ENCODE results near the gene FHAD1. TPM values are rescaled to one million over a fixed set of nuclear protein-coding genes. Genes with fewer than 3 reads are reported as not detected.
A peak's percentile ranks its signal among the peaks of the same experiment; 100 is the strongest.

Gene FHAD1
- total and polyA plus RNA-seq, 9 of the 15 experiments (the other 6 are each of a cell fraction or from before 2014, with no cell fraction given) = 0.32 to 2.1 (median 1.5) TPM; not detected in 1

GRCh38 chr1:15304708-15305467 is 57.9 kb downstream of the FHAD1 start:
- H2AFZ ChIP-seq (ENCODE audit: low read depth, low read length) = no peak overlapping the region
- no peaks in the 10 kb centered on the region for H3K4me1 ChIP-seq (replicated peaks in 1 of 2; ENCODE audit: control insufficient read depth in 2 of 2, insufficient read depth in 2 of 2, low read length in 2 of 2)
- no peak overlapping the region for H3K4me2 ChIP-seq (ENCODE audit: insufficient read depth, low read length)
- H3K27ac ChIP-seq (ENCODE audit: extremely low read depth, low read depth, low read length) = no peak overlapping the region
- intact Hi-C loops (cut with micrococcal nuclease) (loop anchor here (1.0 to 2.0 kb wide), 2 partner anchors 32 to 177 kb away; no protein-coding TSS in a partner anchor), in situ Hi-C loops (cut with MboI) (no loop called here)
- ChIA-PET POLR2A (interaction anchor here (0.6 to 0.7 kb wide), 2 partner anchors 39 to 701 kb away, joined by 3 read pairs; no protein-coding TSS in a partner anchor), CTCF (ENCODE audit: low intra/inter-chr PET ratio) (interaction anchor here (0.6 to 2.3 kb wide), 11 partner anchors 9 to 1341 kb away, joined by 3 to 27 read pairs (median 3); no protein-coding TSS in a partner anchor)
- H3K9ac ChIP-seq (ENCODE audit: insufficient read depth in 1 of 2, low read depth in 2 of 2, low read length in 2 of 2) = no peak overlapping the region
- no peaks in the 10 kb centered on the region for H3K36me3 ChIP-seq (ENCODE audit: control insufficient read depth, insufficient read depth, low read length)
- H3K27me3 ChIP-seq (ENCODE audit: control insufficient read depth in 2 of 2, insufficient read depth in 2 of 2, low read length in 2 of 2) = peaks cover 19 to 27% of the 10 kb centered on the region in 2 experiments
- FAIRE-seq = peak; percentile 91
- 10% methylated on average over 15 of the region's 15 CpGs for WGBS (ENCODE audit: insufficient coverage, low coverage, missing lambda C conversion rate)
- no peaks in the 10 kb centered on the region for H3K79me2 ChIP-seq (ENCODE audit: control insufficient read depth, insufficient read depth, low read length)
- H3K9me1 ChIP-seq (ENCODE audit: control insufficient read depth, insufficient read depth, low read length) = no peaks in the 10 kb centered on the region
- BruUV-seq (replicated peaks) = no TSS peak
- DNase-seq (ENCODE audit: extremely low read depth in 1 of 4, low spot score in 3 of 4) = peak; percentile 72 to 82 (median 78)
- ATAC-seq = peak; percentile 92
- H3K9me3 ChIP-seq (replicated peaks; ENCODE audit: control insufficient read depth, insufficient read depth, low read depth, low read length) = peaks cover 4% of the 10 kb centered on the region; the same call in 1 of the 2 replicates
- H3K4me3 ChIP-seq = no peak overlapping the region
- H4K20me1 ChIP-seq (replicated peaks; ENCODE audit: control insufficient read depth, insufficient read depth, low read length) = no peaks in the 10 kb centered on the region
- TF ChIP-seq HNRNPH1 (optimal IDR thresholded peaks at IDR 0.05; ENCODE audit: low read depth, low read length) (no peak), FOXP4 (CRISPR knock-in tag; IDR thresholded peaks at IDR 0.05; ENCODE audit: borderline replicate concordance) (no peak), RFX7 (CRISPR knock-in tag; IDR thresholded peaks at IDR 0.05) (no peak), XRCC5 (IDR thresholded peaks at IDR 0.05; ENCODE audit: low read depth, low read length) (no peak), TEAD1 (CRISPR knock-in tag; IDR thresholded peaks at IDR 0.05) (no peak), ZNF354B (CRISPR knock-in tag; IDR thresholded peaks at IDR 0.05) (no peak), ETS1 (conservative IDR thresholded peaks at IDR 0.05; ENCODE audit: control insufficient read depth, low read depth, low read length) (no peak), ARID1B (IDR thresholded peaks at IDR 0.05) (no peak), UBTF (IDR thresholded peaks at IDR 0.05; ENCODE audit: borderline replicate concordance in 1 of 2, low read depth in 2 of 2, low read length in 2 of 2) (no peak), CCAR2 (IDR thresholded peaks at IDR 0.05; ENCODE audit: low read depth, low read length) (no peak), ZEB2 (IDR thresholded peaks at IDR 0.05) (peak; percentile 34; the same call in 1 of the 2 replicates), SREBF2 (CRISPR knock-in tag; IDR thresholded peaks at IDR 0.05) (no peak)

Data from K562 (cell line).